GM21786 (cell line): ENCODE results near the gene CTSE.

ENCODE experiments used
- ATAC-seq: cut with Tn5 transposase; IDR thresholded peaks from one replicate; pipeline ENCODE4 v1.9.1; 2021; ENCODE audit not compliant: unreplicated experiment

The CTSE gene

GRCh38 chr1:206050655-206051235 lies 27.1 kb upstream of the CTSE start:
- peak; percentile 83 for ATAC-seq

DNA sequence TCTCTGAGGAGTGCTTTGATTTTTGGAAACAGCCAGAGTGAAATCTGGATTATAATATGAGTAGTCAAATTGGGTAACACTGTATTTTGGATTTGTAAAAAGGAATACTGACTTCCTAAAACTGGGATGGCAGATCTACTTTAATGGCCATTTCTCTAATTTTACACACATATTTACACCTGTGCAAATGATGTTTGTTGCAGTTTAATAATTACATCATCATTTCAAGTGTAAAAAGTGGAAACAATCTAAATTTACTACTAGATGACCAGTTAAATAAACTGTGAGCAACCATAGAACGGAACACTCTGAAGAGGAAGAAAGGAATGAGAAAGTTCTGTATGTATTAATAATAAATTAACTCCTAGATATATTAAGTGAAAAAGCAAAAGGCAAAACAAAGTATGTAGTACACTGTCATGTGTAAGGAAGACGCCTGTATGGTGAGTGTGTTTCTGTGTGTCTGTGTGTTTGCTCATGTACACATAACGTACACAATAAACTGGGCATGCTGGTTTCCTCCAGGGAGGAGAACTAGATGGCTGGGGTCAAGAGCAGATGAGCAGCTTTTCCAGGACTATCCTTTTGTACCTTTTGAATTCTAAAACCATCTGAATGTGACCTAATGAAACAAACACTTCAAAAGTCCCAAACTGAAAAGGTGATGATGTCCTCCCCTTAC lies 26.4 kb upstream of the CTSE start:
- ATAC-seq = no peak

GRCh38 chr1:206049293-206049692 lies 25.6 kb upstream of the CTSE start:
- peak; percentile 44 for ATAC-seq

DNA sequence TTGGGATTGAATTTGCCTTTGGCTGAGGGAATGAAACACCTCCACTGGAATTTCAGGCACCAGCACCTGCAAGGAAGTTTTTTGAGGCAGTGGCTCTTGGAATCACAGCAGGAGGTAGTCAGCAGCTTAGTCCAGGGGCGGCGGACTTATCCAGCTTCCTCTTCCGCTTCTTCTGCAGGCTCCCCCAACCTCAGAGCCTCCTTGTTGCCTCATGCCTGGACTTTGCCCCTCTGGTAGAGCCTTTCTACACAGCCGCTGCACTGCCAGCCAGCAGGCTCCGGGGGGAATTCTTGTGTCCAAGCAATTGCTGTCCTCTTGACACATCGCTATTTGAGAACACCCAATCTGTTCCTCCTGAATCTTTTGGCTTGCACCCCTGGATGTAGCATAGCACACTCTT lies 24.9 kb upstream of the CTSE start:
- ATAC-seq = no peak

DNA sequence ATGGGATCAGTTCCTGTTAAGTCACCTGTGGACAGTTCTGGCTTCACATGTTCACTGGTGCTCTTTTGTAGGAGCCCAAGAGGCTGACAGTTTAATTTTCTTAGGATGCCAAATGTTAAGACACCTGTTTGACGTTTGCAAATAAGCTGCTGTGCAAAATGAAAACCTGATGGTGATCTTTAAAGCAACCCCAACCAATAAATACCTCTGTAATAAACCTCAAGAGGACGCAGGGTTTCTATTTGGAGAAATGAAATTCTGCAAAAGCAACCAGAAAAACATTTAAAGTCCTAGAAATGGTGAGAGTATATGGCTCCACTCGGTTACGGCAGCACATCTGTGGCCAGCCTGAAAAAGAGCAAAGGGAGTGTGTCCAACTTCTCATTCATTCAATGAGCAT lies 23.6 kb upstream of the CTSE start:
- ATAC-seq = no peak

- ATAC-seq = peak; percentile 54
These were observed 17.9 kb upstream of the CTSE start for GRCh38 chr1:206041640-206042039.

- no peak for ATAC-seq
These were observed 16.6 kb upstream of the CTSE start for GRCh38 chr1:206040328-206040727.

- no peak for ATAC-seq
These were observed 15.6 kb upstream of the CTSE start for GRCh38 chr1:206039046-206039973.

DNA sequence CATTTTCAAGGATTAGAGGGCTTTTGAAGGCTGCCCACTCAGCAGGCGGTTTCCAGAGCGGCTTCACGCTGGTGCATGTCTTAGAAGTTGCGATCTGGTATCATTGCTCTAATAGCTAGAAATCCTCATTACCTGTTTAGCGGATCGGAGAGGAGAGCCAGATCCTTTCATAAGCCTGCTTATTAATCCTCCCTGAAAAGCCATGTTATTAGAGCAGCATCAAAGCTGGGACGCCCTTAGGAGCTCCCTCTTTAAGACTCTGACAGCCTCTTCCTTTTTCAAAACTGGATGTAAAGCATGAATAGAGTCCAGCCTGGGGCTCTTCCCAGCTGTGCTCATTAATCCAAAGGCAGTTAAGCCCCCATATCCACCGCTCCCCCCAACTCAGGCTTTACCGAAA lies 13.9 kb upstream of the CTSE start:
- no peak for ATAC-seq

DNA sequence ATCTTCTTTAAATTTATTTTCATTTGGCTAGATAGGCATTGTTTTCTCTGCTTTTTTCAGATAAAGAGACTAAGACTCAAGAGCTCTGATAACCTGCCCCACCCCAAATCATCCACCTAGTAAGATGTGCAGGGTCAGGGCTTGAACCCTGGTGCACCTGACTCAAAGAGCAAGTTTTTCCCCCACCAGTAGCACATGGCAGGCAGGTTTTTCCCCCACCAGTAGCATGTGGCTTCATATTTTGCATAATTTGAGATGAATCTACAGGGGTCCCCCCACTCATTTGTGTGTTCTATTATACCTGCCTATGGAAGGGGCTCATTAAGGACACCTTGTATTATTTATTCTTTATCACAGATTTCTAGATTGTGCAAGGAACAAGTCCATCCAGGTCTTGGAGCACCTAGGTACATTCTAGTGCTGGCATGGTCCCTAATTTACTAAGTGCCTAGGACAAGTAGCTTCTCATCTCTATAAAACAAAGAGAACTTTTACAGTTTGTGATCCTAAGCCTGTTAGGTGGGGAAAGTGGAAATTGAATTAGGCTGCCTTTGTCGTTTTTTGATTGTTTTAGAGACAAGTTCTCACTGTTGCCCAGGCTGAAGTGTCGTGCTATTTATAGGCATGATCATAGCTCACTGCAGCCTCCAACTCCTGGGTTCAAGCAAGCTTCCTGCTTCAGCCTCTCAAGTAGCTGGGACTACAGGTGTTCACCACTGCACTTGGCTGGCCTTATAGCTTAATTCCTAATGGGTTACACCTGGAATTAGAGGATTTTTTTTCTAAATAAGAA lies 13.2 kb upstream of the CTSE start:
- ATAC-seq = no peak

DNA sequence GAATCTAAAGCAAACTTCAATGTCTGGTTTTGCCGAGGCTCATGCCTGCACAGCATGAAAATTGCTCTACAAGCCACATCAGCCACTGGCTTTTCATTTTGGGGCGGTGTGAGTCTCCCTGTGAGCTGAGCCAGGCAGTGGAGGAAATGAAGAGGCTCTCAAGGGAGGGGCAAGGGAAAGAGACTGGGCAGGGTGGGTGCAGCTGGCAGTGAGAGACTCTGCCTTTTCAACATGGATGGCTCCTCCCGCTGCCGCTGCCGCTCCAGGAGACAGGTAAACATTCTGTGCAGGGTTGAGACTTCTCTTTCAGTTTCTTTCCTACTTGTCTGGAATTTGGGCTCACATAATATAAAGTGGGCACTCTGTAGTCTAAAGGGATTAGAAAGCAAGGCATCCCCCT lies 11.3 kb upstream of the CTSE start:
- ATAC-seq = no peak

- no peak for ATAC-seq
These were observed 8.9 kb upstream of the CTSE start for GRCh38 chr1:206032380-206033140.

DNA sequence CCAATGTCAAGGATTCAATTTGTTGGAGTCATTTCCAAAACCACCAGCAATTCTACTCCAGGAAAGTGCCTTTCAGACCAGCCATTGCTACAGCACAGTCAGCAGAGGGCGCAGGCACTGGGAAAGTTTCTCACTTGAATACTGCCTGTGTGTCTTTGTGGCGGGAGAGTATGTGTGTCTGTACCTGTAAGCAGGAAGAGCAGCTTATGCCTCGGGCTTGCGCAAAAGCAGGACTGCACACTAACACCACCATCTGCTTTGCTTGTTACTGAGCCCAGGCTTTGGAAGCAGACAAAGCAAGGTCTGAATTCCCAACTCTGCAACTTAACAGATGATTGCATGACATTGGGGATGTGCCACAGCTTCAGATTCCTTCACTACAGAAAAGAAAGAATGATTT lies 7.0 kb upstream of the CTSE start:
- no peak for ATAC-seq

GRCh38 chr1:206030191-206030590 lies 6.5 kb upstream of the CTSE start:
- ATAC-seq = no peak

GRCh38 chr1:206029484-206029883 lies 5.8 kb upstream of the CTSE start:
- no peak for ATAC-seq

DNA sequence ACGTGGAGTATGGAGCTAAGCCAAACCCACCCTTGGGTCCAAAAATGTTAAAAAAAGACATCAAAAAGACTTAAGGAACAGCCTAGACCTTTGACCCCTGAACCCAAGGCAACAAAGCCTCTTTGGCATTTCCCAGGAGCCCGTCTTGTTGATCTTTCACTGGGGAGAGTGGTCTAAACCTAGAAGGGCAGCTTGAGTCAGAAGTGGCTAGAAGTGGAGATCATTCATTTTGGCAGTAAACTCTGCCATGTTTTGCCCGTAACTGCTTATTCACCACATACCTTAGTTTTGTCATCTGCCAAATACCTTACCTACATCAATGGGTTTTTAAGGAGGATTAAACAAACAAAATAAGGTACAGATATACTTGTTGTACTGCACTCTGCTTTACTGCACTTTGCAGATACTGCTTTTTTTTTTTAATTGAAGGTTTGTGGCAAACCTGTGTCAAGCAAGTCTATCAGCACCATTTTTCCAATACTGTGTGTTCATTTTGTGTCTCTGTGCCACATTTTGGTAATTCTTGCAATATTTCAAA lies 1.7 kb upstream of the CTSE start:
- ATAC-seq = no peak

DNA sequence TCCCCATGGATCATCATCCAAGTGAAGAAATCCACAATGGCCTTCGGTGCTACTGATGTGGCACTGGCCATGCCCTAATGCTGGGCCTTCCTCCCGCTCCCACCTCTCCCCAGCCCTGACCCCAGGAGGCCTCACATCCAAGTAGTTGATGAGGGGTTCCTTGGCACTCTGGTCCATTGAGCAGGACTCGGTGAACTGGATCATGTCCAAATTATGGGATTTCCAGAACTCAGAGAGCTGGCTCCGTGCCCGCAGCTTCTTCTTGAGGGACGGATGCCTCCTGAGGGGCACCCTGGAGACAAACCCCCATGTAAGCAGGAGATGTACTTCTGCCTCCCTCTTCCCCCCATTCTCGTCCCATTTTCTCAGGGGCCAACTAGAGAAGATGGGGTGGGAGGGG lies 929 bp downstream of the CTSE start:
- no peak for ATAC-seq

GRCh38 chr1:206021626-206022365 lies 1.9 kb downstream of the CTSE start:
- no peak for ATAC-seq

- ATAC-seq = no peak
These were observed 2.6 kb downstream of the CTSE start for GRCh38 chr1:206021008-206021625.
